Neutrophil (primary cell): Measurements from ENCODE around the gene GPR25.
A peak's percentile ranks its signal among the peaks of the same experiment; 100 is the strongest.

Source experiments
- H3K27ac ChIP-seq: fragments of 200-600 bp; sonication (generic); 2 replicates; pipeline ENCODE4 v1.5.1; 2016; ENCODE audit warnings: mild to moderate bottlenecking, moderate library complexity
- H3K27me3 ChIP-seq: fragments of 200-600 bp; sonication (generic); 2 replicates; pipeline ENCODE4 v1.6.0; 2016; ENCODE audit warnings: mild to moderate bottlenecking
- H3K36me3 ChIP-seq: fragments of 200-600 bp; sonication (generic); 2 replicates; pipeline ENCODE4 v1.5.1; 2017
- H3K4me1 ChIP-seq, 2 experiments: fragments of 200-600 bp in 1 of 2; sonication (generic) in 1 of 2; 1 replicate in 1 of 2; 2 replicates in 1 of 2; pipeline versions ENCODE4 v1.5.1 to v1.6.1; 2013 to 2016; ENCODE audit warnings: low read depth in 1 of 2, low read length in 1 of 2, mild to moderate bottlenecking in 1 of 2, moderate library complexity in 1 of 2; ENCODE audit not compliant: control insufficient read depth in 1 of 2, insufficient read depth in 1 of 2
- H3K4me3 ChIP-seq, 2 experiments: fragments of 200-600 bp in 1 of 2; sonication (generic) in 1 of 2; 1 replicate in 1 of 2; 2 replicates in 1 of 2; pipeline ENCODE4 v1.5.1; 2013 to 2016; ENCODE audit warnings: low read depth in 1 of 2, low read length in 1 of 2, mild to moderate bottlenecking in 1 of 2, moderate library complexity in 1 of 2
- H3K9me3 ChIP-seq: fragments of 200-600 bp; sonication (generic); 2 replicates; pipeline ENCODE4 v1.5.1; 2016
- TF ChIP-seq, protein P1 (sequence below): fragments of 200-600 bp; sonication (generic); IDR thresholded peaks from 2 replicates; pipeline ENCODE4 v1.5.1; 2016; ENCODE audit warnings: antibody characterized with exemption

The GPR25 gene

DNA sequence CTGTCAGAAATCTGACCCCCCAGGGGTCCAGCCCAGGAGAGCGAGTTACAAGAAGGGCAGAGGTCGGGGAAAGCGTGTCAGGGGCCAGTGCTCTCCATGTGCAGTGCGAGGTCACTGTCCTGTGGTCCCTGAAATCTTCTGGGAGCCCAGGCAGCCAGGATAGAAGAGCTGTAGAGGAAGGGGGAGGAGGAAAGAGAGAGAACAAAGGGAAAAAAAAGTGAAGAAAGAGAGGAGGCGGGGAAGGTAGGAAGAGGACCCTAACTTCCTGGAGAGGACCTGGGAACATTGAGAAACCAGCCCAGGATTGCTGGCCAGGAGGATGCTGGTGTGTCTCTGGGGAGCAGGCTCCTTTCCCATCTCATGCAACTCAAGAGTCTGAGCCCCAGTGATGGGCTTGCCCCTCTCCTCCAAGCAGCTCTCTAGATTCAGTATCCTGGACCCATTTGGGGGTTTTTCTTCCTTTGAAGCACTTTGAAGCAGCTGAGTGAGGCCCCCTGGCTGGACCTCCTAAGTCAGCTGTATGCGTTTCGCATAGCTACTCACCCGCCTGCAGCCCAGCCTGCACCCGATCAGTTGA is 15.1 kb downstream of the GPR25 start:
- H3K27ac ChIP-seq: peak overlapping the region; percentile 65
- H3K4me3 ChIP-seq: peak overlapping the region in 1 of 2 experiments; percentile 28
- H3K36me3 ChIP-seq: no peaks in the 10 kb centered on the region
- peaks cover 38 to 45% of the 10 kb centered on the region in 2 experiments for H3K4me1 ChIP-seq
- no peaks in the 10 kb centered on the region for H3K27me3 ChIP-seq
- H3K9me3 ChIP-seq: no peaks in the 10 kb centered on the region
- TF ChIP-seq, protein P1, sequence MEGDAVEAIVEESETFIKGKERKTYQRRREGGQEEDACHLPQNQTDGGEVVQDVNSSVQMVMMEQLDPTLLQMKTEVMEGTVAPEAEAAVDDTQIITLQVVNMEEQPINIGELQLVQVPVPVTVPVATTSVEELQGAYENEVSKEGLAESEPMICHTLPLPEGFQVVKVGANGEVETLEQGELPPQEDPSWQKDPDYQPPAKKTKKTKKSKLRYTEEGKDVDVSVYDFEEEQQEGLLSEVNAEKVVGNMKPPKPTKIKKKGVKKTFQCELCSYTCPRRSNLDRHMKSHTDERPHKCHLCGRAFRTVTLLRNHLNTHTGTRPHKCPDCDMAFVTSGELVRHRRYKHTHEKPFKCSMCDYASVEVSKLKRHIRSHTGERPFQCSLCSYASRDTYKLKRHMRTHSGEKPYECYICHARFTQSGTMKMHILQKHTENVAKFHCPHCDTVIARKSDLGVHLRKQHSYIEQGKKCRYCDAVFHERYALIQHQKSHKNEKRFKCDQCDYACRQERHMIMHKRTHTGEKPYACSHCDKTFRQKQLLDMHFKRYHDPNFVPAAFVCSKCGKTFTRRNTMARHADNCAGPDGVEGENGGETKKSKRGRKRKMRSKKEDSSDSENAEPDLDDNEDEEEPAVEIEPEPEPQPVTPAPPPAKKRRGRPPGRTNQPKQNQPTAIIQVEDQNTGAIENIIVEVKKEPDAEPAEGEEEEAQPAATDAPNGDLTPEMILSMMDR: no peak

DNA sequence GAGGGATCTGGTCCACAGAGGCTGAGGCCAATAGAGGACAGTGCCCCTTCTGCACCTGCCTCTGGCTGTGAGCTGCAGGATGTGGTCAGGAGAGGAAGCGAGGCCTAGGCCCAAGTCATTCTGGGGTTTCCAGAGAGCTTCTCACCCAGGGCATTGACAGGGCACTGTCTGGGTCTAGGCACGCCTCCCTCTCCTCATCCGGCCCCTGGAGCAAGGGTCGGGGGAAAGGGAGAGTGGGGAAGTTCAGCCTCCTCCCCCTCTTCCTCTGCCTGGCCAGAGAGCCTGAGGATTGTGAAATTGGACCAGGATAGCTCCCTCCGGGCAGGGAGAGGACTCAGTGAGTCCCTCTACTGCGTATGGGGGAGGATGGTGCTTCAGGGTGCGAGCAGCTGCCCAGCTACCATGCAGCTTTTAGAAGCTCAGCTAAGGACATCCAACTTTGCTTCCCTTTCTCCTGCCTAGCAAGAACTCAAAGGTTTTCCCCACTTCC is 15.6 kb downstream of the GPR25 start:
- Histone ChIP-seq H3K4me3 (peak overlapping the region in 1 of 2 experiments; percentile 28), H3K27ac (peak overlapping the region; percentile 65)

DNA sequence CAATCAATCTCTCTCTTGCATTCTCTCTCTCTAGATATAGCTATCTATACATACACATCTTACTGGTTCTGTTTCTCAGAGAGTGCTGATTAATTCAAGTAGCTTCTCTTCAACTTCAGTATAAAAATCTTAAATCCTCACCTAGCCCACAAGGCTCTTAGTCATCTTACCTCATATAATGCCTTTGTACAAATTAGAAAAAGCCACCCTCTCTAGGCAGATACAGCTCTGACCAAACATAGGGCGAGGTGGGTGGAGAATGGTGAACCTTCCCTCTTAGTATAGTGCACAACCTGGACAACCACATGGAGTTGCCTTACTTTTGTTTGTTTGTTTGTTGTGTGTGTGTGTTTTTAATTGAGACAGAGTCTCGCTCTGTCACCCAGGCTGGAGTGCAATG is 16.8 kb downstream of the GPR25 start:
- TF ChIP-seq, protein P1: no peak
- no peak overlapping the region for H3K4me3 ChIP-seq
- no peak overlapping the region for H3K27ac ChIP-seq
- H3K9me3 ChIP-seq: no peaks in the 10 kb centered on the region
- H3K36me3 ChIP-seq: no peaks in the 10 kb centered on the region
- peaks cover 38 to 45% of the 10 kb centered on the region in 2 experiments for H3K4me1 ChIP-seq
- H3K27me3 ChIP-seq: no peaks in the 10 kb centered on the region

More for the DNA sequence above, 15.6 kb downstream of the GPR25 start:
- H3K9me3 ChIP-seq: no peaks in the 10 kb centered on the region
- TF ChIP-seq, protein P1: no peak
- H3K4me1 ChIP-seq: peaks cover 38 to 45% of the 10 kb centered on the region in 2 experiments
- no peaks in the 10 kb centered on the region for H3K36me3 ChIP-seq
- H3K27me3 ChIP-seq: no peaks in the 10 kb centered on the region

DNA sequence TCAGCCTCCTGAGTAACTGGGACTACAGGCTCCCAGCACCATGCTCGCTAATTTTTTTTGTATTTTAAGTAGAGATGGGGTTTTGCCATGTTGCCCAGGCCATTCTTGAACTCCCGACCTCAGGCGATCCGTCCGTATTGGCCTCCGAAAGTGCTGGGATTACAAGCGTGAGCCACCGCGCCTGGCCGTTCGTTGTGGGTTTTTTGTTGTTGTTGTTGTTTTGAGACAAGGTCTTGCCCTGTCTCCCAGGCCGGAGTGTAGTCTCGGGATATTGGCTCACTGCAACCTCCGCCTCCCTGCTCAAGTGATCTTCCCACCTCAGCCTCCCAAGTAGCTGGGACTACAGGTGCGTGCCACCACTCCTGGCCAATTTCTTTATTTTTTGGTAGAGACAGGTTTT is 17.2 kb downstream of the GPR25 start:
- TF ChIP-seq, protein P1: no peak
- H3K36me3 ChIP-seq: no peaks in the 10 kb centered on the region
- no peak overlapping the region for H3K4me3 ChIP-seq
- H3K4me1 ChIP-seq: peaks cover 38 to 46% of the 10 kb centered on the region in 2 experiments
- H3K27ac ChIP-seq: no peak overlapping the region
- H3K27me3 ChIP-seq: no peaks in the 10 kb centered on the region
- H3K9me3 ChIP-seq: no peaks in the 10 kb centered on the region

DNA sequence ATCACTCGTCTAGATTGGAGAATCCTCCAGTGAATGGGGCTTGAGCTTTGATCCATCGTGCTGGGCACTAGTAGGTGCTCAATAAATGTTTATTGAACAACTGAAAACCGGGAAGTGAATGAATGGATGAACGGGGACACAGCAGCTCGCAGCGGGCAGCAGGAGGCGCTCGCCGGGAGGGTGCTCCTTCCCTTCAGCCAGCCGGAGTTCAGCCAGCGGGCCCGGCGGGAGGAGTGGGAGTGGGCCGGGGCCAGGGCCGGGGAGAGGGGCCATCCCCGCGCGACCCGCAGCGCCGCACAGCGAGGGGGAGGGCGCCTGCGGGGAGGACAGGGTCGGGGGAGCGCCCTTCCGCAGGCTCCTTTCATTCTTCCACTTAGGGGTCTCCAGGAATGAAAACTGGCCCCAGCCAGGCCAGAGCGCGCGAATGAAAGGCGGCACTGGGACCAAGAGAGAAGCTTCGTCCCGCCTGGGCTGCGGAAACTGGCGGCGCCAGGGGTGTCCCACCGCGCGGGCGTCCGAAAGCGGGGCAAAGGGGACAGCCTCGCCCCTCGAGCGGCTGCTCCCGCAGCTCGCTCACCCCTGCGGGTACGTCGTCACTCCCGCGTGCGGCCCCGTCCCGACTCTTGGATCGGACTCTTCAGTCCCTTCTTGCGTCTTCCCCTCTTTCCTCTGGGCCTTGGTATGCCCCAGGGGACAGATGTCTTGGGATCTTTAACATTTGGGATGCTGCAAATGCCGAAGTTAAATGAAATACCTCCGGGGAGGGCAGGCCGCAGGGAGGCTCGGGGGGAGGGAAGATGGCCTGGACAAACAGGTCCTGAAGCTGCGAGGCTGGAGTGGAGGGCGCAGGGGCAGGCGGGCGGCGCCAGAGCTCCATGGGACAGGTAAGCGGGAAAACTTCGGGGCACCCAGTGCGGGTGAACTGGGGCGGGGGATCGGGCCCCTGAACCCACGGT is 18.3 kb downstream of the GPR25 start:
- Histone ChIP-seq H3K27me3 (no peaks in the 10 kb centered on the region), H3K27ac (peak overlapping the region; percentile 27), H3K4me3 (peak overlapping the region; percentile 63 to 69), H3K9me3 (no peaks in the 10 kb centered on the region), H3K4me1 (peaks cover 44 to 56% of the 10 kb centered on the region in 2 experiments), H3K36me3 (no peaks in the 10 kb centered on the region)
- TF ChIP-seq, protein P1: peak; percentile 24
